ENCODE results near the gene PRPF39.
A peak's percentile ranks its signal among the peaks of the same experiment; 100 is the strongest.

DNA sequence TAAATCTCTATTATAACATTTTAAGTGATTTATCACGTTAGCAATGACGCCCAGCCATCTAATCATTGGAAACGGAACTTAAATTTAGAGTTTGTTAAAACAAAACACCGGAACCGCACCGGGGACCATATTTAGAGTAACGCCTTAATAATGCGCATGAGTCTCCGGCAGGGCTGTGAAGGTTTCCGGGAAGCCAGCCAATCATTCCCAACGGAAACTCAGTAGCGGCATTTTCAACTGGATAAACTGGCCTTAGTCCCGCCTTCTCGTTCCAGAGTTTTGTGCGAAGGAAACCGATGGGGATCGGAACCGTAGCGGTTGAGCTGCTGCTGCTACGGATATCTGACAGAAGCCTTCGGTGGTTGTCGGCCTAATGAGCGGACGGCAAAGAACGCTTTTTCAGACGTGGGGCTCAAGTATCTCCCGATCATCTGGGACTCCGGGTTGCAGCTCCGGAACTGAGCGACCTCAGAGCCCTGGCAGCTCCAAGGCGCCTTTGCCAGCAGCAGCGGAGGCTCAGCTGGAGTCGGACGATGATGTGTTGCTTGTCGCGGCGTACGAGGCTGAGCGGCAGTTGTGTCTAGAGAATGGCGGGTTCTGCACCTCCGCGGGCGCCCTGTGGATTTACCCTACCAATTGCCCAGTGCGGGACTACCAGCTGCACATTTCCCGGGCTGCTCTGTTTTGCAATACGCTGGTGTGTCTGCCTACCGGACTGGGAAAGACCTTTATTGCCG lies 51.9 kb downstream of the PRPF39 start, which contains the start of gene FANCM:
- TF ChIP-seq POLR2AphosphoS5 (IDR thresholded peaks at IDR 0.05), result peak; percentile 65 to 89
- TF ChIP-seq, protein P1, sequence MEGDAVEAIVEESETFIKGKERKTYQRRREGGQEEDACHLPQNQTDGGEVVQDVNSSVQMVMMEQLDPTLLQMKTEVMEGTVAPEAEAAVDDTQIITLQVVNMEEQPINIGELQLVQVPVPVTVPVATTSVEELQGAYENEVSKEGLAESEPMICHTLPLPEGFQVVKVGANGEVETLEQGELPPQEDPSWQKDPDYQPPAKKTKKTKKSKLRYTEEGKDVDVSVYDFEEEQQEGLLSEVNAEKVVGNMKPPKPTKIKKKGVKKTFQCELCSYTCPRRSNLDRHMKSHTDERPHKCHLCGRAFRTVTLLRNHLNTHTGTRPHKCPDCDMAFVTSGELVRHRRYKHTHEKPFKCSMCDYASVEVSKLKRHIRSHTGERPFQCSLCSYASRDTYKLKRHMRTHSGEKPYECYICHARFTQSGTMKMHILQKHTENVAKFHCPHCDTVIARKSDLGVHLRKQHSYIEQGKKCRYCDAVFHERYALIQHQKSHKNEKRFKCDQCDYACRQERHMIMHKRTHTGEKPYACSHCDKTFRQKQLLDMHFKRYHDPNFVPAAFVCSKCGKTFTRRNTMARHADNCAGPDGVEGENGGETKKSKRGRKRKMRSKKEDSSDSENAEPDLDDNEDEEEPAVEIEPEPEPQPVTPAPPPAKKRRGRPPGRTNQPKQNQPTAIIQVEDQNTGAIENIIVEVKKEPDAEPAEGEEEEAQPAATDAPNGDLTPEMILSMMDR (IDR thresholded peaks at IDR 0.05), result no peak

All from esophagus muscularis mucosa (tissue), 3 donors.